ENCODE measurements around the gene SGCD.

SGCD gene

DNA sequence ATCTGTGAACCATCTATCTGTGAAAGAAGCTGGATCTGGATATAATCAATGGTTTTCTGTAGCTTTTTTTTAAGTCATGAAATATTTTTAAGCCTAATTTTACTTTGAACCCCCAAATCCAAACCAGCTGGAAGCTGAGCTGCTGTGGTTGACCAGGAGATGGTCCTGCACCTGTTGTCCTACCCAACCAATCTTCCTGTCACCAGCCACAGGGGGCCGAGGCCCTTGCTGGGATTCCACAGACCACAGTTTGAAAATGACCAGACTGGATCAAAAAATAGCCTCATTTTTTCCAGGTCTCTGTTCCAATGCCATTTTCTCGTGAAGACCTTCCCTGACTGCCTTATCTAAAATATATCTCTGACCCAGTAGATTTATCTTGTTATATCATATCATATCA, 200.6 kb downstream of the SGCD start:
- TF ChIP-seq SPI1 (IDR thresholded peaks at IDR 0.05; ENCODE audit: borderline replicate concordance, low read depth) (no peak), GABPA (IDR thresholded peaks at IDR 0.05; ENCODE audit: low read depth) (no peak), CTCF (IDR thresholded peaks at IDR 0.05; ENCODE audit: insufficient read depth, low read length) (no peak), POLR2AphosphoS5 (IDR thresholded peaks at IDR 0.05; ENCODE audit: low read depth) (no peak)
- TF ChIP-seq, protein P1, sequence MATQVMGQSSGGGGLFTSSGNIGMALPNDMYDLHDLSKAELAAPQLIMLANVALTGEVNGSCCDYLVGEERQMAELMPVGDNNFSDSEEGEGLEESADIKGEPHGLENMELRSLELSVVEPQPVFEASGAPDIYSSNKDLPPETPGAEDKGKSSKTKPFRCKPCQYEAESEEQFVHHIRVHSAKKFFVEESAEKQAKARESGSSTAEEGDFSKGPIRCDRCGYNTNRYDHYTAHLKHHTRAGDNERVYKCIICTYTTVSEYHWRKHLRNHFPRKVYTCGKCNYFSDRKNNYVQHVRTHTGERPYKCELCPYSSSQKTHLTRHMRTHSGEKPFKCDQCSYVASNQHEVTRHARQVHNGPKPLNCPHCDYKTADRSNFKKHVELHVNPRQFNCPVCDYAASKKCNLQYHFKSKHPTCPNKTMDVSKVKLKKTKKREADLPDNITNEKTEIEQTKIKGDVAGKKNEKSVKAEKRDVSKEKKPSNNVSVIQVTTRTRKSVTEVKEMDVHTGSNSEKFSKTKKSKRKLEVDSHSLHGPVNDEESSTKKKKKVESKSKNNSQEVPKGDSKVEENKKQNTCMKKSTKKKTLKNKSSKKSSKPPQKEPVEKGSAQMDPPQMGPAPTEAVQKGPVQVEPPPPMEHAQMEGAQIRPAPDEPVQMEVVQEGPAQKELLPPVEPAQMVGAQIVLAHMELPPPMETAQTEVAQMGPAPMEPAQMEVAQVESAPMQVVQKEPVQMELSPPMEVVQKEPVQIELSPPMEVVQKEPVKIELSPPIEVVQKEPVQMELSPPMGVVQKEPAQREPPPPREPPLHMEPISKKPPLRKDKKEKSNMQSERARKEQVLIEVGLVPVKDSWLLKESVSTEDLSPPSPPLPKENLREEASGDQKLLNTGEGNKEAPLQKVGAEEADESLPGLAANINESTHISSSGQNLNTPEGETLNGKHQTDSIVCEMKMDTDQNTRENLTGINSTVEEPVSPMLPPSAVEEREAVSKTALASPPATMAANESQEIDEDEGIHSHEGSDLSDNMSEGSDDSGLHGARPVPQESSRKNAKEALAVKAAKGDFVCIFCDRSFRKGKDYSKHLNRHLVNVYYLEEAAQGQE (IDR thresholded peaks at IDR 0.05; ENCODE audit: insufficient replicate concordance, low read depth) = no peak
- no peaks in the 10 kb centered on the region for H3K27me3 ChIP-seq (ENCODE audit: insufficient read depth, poor library complexity, severe bottlenecking)
- no peak overlapping the region for H3K27ac ChIP-seq (replicated peaks)
- no peak overlapping the region for H3K4me3 ChIP-seq (replicated peaks; ENCODE audit: insufficient read depth, low read length)
- DNase-seq (ENCODE audit: low read depth in 1 of 2, low spot score in 1 of 2) = no peak

- Histone ChIP-seq H3K4me3 (replicated peaks; ENCODE audit: insufficient read depth, low read length) (no peak overlapping the region), H3K27ac (replicated peaks) (no peak overlapping the region), H3K27me3 (ENCODE audit: insufficient read depth, poor library complexity, severe bottlenecking) (no peaks in the 10 kb centered on the region)
- DNase-seq (ENCODE audit: low read depth in 1 of 2, low spot score in 1 of 2) = no peak
- TF ChIP-seq, protein P1 (IDR thresholded peaks at IDR 0.05; ENCODE audit: insufficient replicate concordance, low read depth) = no peak
- TF ChIP-seq POLR2AphosphoS5 (IDR thresholded peaks at IDR 0.05; ENCODE audit: low read depth) (no peak), GABPA (IDR thresholded peaks at IDR 0.05; ENCODE audit: low read depth) (no peak), CTCF (IDR thresholded peaks at IDR 0.05; ENCODE audit: insufficient read depth, low read length) (no peak), SPI1 (IDR thresholded peaks at IDR 0.05; ENCODE audit: borderline replicate concordance, low read depth) (no peak)
Measured at GRCh38 chr5:156528673-156529072, 201.7 kb downstream of the SGCD start.

- TF ChIP-seq CTCF (IDR thresholded peaks at IDR 0.05; ENCODE audit: insufficient read depth, low read length) = no peak
- TF ChIP-seq, protein P1 (IDR thresholded peaks at IDR 0.05; ENCODE audit: insufficient replicate concordance, low read depth) = peak; percentile 37
- Histone ChIP-seq H3K4me3 (replicated peaks; ENCODE audit: insufficient read depth, low read length) (no peak overlapping the region), H3K27me3 (ENCODE audit: insufficient read depth, poor library complexity, severe bottlenecking) (no peaks in the 10 kb centered on the region), H3K27ac (replicated peaks) (peak overlapping the region; percentile 70)
- peak; percentile 69 to 87 for DNase-seq (ENCODE audit: low read depth in 1 of 2, low spot score in 1 of 2)
Measured at GRCh38 chr5:156529892-156530291, 202.9 kb downstream of the SGCD start.
